SK-N-MC (cell line): Measurements from ENCODE around the gene SNN.

Experiments used
- EZH2 ChIP-seq: fragments of 200-600 bp; sonication (generic); IDR thresholded peaks from one replicate; pipeline ENCODE4 v1.6.1; 2017; ENCODE audit warnings: antibody characterized with exemption
- FOXP2 ChIP-seq: optimal IDR thresholded peaks from 2 replicates; pipeline ENCODE3; 2011; ENCODE audit warnings: mild to moderate bottlenecking, moderate library complexity; ENCODE audit not compliant: insufficient read depth; ENCODE audit errors: extremely low read length, control extremely low read depth
- POLR2AphosphoS5 ChIP-seq: IDR thresholded peaks from 2 replicates; pipeline ENCODE4 v1.6.1; 2012; ENCODE audit warnings: mild to moderate bottlenecking, low read depth, low read length, borderline replicate concordance

DNA sequence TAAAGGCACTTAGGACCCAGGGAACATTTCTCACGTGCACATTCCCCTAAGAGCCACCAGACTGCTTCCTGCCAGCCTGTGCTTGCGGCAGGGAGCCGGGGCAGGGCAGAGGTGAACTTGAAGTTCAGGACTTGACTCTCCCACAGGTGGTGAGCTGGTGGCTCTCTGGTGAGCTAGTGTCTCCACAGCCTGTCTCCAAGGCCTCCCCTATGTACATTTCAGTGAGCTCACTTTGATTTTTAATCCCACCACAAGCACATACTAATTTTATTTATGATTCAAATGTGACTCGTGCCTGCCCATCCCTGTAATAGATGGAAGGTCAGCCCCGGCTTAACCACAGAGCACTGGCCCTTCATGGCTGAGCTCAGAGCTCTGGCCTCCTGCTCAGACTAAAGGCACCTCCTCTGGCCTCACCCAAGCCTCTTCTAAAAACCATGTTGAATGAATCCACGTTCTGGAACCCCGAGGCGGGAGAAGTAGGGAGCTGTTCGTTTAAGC, 9.2 kb downstream of the SNN start:
- TF ChIP-seq EZH2 (no peak), POLR2AphosphoS5 (no peak), FOXP2 (no peak)
